Stimulated activated CD4-positive, alpha-beta T cell treated with anti-CD3 and anti-CD28 coated beads, Interleukin-12 subunit alpha, Interleukin-12 subunit beta, amount 100 ng/mL, for 4 hours (primary cell): ENCODE measurements around the gene KLF14.
"Not testable (repeated sequence)": the region's sequence is repeated elsewhere in the genome, so short reads cannot be mapped to it uniquely, and the experiment has no call there.

Experiments
- DNase-seq: peaks from one replicate; pipeline ENCODE4 v3.0.0-alpha.2; 2020

Gene KLF14

DNA sequence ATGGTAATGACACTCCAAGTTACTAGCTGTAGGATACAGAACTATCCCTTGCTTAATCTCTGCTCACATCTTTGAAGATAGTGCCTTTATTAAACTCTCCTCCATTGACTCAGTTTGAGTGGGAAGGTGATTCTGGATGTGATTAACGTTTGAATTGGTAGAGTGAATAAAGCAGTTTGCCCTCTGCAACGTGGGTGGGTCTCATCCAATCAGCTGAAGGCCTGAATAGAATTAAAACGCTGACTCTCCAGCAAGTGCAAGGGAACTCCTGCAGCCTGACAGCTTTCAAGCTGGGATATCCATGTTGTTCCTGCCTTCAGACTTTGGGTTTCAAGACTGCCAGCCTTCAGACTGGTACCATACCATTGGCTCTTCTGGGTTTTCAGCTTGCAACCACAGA lies 21.6 kb downstream of the KLF14 start:
- no peak for DNase-seq

DNA sequence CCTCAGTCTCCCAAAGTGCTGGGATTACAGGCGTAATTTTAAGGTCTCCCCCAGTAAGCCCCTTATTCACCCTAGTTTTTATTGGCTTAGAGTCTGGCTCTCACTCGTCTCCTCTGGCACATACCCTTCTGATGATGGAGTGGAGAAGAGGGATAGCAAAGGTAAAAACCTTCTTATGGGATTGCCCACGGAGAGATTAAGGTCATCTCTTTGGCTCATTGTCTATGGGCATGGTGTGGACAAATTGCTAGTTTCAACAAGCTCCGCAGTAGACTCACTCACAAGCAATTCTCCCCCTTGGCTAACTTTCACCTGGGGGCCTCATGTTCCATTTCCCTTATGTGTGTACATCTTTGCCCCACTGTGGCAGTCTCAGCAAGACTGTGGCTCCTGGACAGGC lies 25.2 kb downstream of the KLF14 start:
- no peak for DNase-seq

DNA sequence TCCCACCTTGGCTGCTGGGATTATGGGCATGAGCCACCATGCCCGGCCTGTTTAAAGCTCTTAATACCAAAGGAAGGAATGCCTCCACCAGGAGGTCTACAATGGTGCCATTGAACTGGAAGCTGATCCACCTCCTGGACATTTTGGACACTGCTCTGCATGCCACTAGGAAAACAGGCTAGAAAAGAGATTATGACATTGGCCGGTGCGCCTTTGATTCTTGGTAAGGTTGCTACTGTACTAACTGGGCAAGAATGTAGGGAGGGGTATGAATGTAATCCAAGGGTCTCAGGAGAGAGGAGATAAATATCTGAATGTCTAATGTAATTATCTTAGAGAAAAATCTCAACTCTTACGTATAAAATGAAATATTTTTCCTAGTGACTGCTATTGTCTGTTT lies 26.0 kb downstream of the KLF14 start:
- DNase-seq, result no peak

DNA sequence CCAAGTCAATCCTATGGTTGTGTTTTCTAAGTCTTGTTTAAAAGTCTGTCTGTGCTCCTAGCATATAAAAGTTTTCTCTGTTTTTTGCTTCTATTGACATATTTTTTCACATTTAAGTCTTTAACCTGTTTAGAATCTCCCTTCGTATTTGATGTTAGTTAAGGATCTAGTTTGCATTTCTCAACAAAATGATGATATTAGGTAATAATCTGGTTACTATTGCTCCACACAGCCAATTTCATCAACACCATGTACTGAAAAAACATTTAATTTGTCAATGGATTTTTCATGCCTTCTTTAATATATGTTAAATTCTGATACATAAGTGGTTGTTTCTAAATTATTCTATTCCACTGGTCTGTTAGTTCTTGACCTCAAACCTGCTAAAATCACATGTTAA lies 30.2 kb downstream of the KLF14 start:
- no peak for DNase-seq

DNA sequence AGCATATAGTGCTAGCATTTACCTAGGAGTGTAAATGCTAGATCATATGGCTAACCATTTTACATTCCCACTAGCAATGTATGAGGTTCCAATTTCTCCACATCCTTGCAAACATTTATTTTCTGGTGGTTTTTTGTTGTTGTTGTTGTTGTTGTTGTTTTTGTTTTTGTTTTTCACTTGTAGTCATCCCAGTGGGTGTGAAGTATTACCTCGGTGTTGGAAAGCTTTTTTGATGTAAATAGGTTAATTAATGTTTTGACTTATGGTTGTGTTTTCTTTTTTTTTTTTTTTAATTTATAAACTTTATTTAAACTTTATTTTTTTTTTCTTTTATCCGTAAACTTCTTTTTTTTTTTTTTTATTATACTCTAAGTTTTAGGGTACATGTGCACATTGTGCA lies 32.4 kb downstream of the KLF14 start:
- no peak for DNase-seq

DNA sequence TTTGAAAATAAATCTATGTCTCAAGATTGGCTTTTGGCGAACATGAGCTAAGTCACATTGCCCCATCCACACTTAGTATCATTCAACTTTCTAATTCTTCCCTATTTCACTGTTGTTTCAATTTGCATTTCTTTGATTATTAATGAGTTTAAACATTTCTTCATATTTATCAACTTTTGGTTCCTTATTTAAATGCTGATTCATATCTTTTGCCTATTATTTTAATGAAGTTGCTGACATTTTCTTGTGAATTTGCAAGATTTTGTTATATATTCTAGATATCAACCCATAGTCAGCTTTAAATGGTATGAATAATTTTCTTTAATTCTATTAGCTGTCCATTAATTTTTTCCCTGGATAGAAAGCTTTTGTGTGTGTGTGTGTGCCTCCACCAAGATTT lies 33.2 kb downstream of the KLF14 start:
- no peak for DNase-seq

DNA sequence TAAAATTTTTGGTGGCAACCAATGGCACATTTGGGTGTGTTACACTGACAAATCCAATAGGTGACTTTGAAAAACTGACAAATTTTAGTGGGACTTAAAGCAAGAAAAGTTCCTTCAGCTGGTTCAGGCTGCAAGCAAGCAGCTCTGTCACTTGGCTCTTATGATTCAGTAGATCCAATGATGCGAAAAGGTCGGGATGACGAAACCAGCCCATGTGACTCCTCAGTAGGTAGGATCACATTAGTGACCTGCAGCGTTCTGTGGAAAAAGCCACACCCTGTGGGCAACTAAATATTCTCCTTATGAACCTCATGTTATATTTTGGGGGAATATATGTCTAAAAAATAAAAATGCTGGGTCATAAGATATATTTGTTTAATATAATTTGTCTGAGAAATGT lies 34.3 kb downstream of the KLF14 start:
- DNase-seq, result no peak

DNA sequence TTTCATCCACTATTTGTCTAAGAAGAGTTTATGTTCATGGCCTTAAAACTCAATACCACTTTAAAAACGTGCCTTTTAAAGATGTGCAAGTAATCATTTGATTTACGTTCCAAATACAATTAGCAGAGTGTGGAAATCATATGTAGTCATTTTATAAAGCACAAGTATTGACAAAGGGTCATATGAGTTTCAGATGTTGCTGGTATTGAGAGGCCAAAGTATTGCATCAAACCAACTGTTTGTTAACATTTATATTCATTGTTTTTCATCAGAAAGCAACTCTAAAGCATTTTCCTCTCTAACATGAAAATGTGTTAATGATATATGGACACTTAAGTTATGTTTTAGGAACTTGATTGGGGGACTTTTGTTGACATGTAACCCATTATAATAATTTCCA lies 36.2 kb downstream of the KLF14 start:
- no peak for DNase-seq

DNA sequence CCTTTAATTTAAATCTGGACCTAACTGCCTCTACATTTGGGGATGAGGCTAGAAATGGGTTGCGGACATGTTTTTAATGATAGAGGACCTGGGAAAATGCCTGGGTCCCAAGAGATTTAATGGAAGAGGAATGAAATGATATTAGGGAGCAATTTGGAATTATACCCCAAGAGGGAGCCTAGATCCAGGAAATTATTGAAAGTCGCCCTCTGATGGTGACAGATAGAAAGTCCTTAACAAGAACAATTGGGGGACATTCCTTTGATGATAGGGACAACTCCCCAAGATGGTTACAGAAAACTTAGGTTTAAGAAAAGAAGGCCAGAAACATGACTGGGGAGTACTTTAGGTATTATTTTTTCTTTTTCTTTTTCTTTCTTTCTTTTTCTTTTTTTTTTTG lies 38.2 kb downstream of the KLF14 start:
- no peak for DNase-seq

DNA sequence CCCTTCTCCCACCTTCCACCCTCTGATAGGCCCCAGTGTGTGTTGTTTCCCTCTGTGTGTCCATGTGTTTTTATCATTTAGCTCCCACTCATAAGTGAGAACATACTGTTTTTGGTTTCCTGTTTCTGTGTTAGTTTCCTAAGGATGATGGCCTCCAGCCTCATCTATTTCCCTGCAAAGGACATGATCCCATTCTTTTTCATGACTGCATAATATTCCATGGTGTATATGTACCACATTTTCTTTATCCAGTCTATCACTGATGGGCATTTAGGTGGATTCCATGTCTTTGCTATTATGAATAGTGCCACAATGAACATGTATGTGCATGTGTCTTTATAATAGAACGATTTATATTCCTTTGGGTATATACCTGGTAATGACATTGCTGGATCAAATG lies 41.6 kb downstream of the KLF14 start:
- not testable (repeated sequence) for DNase-seq

DNA sequence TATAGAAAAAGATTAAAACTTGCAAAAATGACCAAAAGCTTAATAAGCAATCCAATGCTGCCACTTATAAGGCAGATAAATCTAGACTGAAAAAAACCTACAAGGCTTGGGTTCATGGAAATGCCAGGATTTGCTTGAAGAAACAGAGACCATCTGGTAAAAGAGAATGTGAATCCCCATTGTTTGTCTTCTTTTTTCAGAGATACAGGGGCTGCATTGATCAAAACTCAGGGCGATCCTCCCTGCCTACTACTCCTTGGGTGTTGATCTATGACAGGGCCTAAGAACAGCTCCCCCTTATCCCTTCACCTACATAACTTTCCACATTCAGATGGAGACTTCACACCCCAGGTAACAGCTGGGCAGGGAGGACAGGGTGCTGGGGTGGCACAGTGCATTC lies 44.3 kb downstream of the KLF14 start:
- DNase-seq, result no peak

DNA sequence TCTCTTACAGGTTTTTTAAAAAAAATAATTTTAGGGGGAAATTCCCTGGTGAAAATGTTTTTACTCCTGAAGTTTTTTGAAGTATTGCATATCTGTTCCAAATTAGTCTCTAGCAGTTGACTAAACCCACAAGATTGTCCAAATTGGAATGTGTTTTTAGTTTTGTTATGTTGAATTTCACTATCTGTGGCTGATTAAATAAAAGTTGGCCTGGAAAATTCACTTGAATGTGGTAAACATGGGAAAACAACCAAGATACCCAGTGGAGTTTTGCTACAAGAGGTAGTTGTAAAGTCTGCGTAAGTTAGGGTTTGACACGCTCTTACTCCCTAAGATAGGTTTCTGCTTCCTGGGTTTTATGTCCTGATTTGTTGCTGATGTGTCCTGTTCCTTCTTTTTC lies 51.0 kb downstream of the KLF14 start:
- no peak for DNase-seq
